Heart left ventricle (tissue), 16 donors: Measurements from ENCODE around the gene ELANE. TPM values are rescaled to one million over a fixed set of nuclear protein-coding genes. Genes with fewer than 3 reads are reported as not detected.

Experiments used
- ATAC-seq, 4 donors: fragments of 200-7000 bp; cut with Tn5 transposase; one replicate each; pipeline ENCODE4 v1.9.1; 2020 to 2022; ENCODE audit warnings: moderate library complexity in 4 of 4, mild to moderate bottlenecking in 3 of 4, moderate number of reproducible peaks in 1 of 4
- DNase-seq, 5 donors: peaks; one replicate each; pipeline ENCODE4 v3.0.0-alpha.2; 2020
- H3K27ac ChIP-seq, 12 donors: fragments of 200-600 bp; sonication (generic) in 4 of 12; one replicate each; pipeline versions ENCODE4 v1.5.0 to v1.8.0; 2016 to 2022; ENCODE audit warnings: mild to moderate bottlenecking in 2 of 12
- H3K27me3 ChIP-seq, 9 donors: fragments of 200-600 bp; sonication (generic) in 2 of 9; one replicate each; pipeline versions ENCODE4 v1.5.1 to v1.8.0; 2016 to 2022; ENCODE audit warnings: mild to moderate bottlenecking in 3 of 9
- H3K36me3 ChIP-seq, 9 donors: fragments of 200-600 bp; sonication (generic) in 2 of 9; one replicate each; pipeline versions ENCODE4 v1.5.0 to v1.8.0; 2018 to 2022; ENCODE audit warnings: mild to moderate bottlenecking in 2 of 9
- H3K4me1 ChIP-seq, 12 donors: fragments of 200-600 bp; sonication (generic) in 4 of 12; one replicate each; pipeline versions ENCODE4 v1.5.0 to v1.8.0; 2016 to 2022; ENCODE audit warnings: mild to moderate bottlenecking in 3 of 12
- H3K4me3 ChIP-seq, 12 donors: fragments of 200-600 bp; sonication (generic) in 4 of 12; one replicate each; pipeline versions ENCODE4 v1.5.0 to v1.8.0; 2017 to 2022; ENCODE audit warnings: mild to moderate bottlenecking in 9 of 12, moderate library complexity in 4 of 12
- H3K9me3 ChIP-seq, 12 donors: fragments of 200-600 bp; sonication (generic) in 4 of 12; one replicate each; pipeline versions ENCODE4 v1.5.0 to v1.8.0; 2016 to 2022; ENCODE audit warnings: mild to moderate bottlenecking in 1 of 12
- CTCF ChIP-seq, 12 donors: fragments of 200-600 bp; sonication (generic) in 4 of 12; IDR thresholded peaks; one replicate each; pipeline versions ENCODE4 v1.5.0 to v1.8.0; 2018 to 2022; ENCODE audit warnings: antibody characterized with exemption in 12 of 12, mild to moderate bottlenecking in 5 of 12
- POLR2A ChIP-seq, 2 donors: fragments of 450-650 bp; IDR thresholded peaks; one replicate each; pipeline ENCODE4 v1.6.1; 2017; ENCODE audit warnings: antibody characterized with exemption in 2 of 2, mild to moderate bottlenecking in 2 of 2, moderate library complexity in 2 of 2
- WGBS, 4 donors: extraction: QIAGEN DNeasy Blood & Tissue Kit in 2 of 4; methylation state at CpG; one replicate each; pipeline versions ENCODE4 v1.1.5 to v1.1.7; 2013 to 2018; 5-methylcytosine and 5-hydroxymethylcytosine counted together
- intact Hi-C, 10 donors: fragments of 100-400 bp; cut with DNase I; formaldehyde crosslinking; loops; one replicate each; pipeline versions ENCODE4 v1.11.1 to v1.14.2; 2022
- polyA plus RNA-seq, 2 donors: library from polyadenylated mRNA; stranded (reverse); fragments of 200-250 nt; gene quantifications; one replicate each; pipeline ENCODE4 v1.2.3, GENCODE V29; 2013
- total RNA-seq, 9 donors: library from RNA; depleted of rRNA in 2 of 9; stranded (reverse); fragments of >200 nt in 2 of 9; fragmentation: NEBNext Ultra II Directional in 3 of 9; extraction: Animal tissue kit (Norgen Biotek cat#: 25700) in 3 of 9; gene quantifications; one replicate each; pipeline versions ENCODE4 v1.1.0 to v1.2.4, GENCODE V29; 2016 to 2023
- donor health status: ischemic (EF 13 %, LVEDD 7.1; RV severe dilation, severe dysfunction).
- donor health status: healthy with polysubstance abuse.
- donor health status: DM: no; HTN: yes; CAD: no.
- donor health status: DM: no; HTN: no; CAD: no.
- donor health status: ischemic (EF 25% LVEDD 6.9; RV normal size, moderate dysfunction).
- donor health status: ischemic (EF 25% LVEDD 5.7; RV mildly dilated, moderate dysfunction).
- donor health status: healthy.
- donor health status: DM: yes; HTN: yes; CAD: no.
- donor health status: ischemic (EF 35%, LVEDD 5.7; RV mildly dilated, moderate dysfunction).
- donor health status: nonischemic (EF 11% LVEDD 7.7; RV severe dilation, severe dysfunction).
- donor health status: DM: yes; HTN: yes; CAD: no.
- donor health status: PGD.
- donor health status: ischemic (EF 29% LVEDD 5.4; RV normal size, mild dysfunction).
- donor health status: nonischemic (EF 23%, LVEDD 6.1; RV moderate dilation, normal function).

The ELANE gene
- total and polyA plus RNA-seq, 11 donors: 0.42 to 1.8 (median 1.2) TPM; not detected in 5

DNA sequence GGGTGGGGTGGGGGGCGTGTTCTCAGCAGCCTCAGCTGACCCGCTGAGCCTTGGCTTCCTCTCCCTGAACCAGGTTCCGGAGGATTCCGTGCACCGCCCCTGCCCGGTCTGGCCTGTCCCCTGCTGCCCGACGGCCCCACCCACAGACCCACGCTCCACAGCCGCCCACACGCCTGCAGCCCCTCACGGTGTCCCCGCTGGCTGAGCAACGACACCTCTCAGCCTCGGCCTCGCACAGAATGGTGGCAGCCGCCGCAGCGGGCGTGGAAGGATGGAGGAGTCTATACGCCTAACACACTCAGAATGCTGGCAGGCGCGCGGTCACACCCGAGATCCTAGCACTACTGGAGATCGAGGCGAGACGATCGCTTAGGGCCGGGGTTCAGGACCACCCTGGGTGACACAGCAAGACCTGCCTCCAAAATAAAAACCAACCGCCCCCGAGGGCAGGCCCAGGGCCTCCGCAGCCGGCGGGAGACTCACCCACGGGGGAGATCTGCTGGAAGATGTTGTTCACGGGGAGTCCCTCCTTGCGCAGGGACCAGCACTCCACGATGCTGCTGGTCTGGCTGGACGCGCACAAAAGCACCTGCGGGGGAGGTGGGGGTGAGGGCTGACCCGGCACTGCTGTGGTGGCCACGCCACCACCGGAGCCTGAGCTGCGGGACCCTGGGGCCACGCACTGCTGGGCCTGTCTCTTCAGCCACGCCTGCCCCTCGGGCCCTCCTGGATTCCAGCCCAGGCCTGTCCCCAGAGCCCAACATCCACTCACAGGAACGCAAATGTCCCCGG, 32.5 kb downstream of the ELANE start:
- intact Hi-C loops: no loop called here
- H3K9me3 ChIP-seq: no peaks in the 10 kb centered on the region
- 91 to 95% (median 93%) methylated on average over 37 to 51 of the region's 51 CpGs for WGBS, 4 donors
- peaks cover 0 to 94% (median 80%) of the 10 kb centered on the region in 9 donors for H3K36me3 ChIP-seq
- no peak for TF ChIP-seq CTCF (IDR thresholded peaks at IDR 0.05)
- no peak for TF ChIP-seq POLR2A (IDR thresholded peaks at IDR 0.05)
- no peaks in the 10 kb centered on the region for H3K4me1 ChIP-seq
- H3K27me3 ChIP-seq: no peaks in the 10 kb centered on the region
- DNase-seq (no peak), ATAC-seq (no peak)
- no peak overlapping the region for H3K4me3 ChIP-seq
- no peak overlapping the region for H3K27ac ChIP-seq

GRCh38 chr19:885536-886224, 33.6 kb downstream of the ELANE start:
- DNase-seq (no peak), ATAC-seq (no peak)
- H3K27me3 ChIP-seq: no peaks in the 10 kb centered on the region
- H3K4me1 ChIP-seq: no peaks in the 10 kb centered on the region
- TF ChIP-seq POLR2A (IDR thresholded peaks at IDR 0.05) (no peak), CTCF (IDR thresholded peaks at IDR 0.05) (no peak)
- WGBS, 4 donors: 96 to 98% (median 96%) methylated on average over 39 to 64 of the region's 64 CpGs
- no peak overlapping the region for H3K4me3 ChIP-seq
- intact Hi-C loops: no loop called here
- no peak overlapping the region for H3K27ac ChIP-seq
- H3K36me3 ChIP-seq: peaks cover 0 to 94% (median 78%) of the 10 kb centered on the region in 9 donors
- H3K9me3 ChIP-seq: no peaks in the 10 kb centered on the region

DNA sequence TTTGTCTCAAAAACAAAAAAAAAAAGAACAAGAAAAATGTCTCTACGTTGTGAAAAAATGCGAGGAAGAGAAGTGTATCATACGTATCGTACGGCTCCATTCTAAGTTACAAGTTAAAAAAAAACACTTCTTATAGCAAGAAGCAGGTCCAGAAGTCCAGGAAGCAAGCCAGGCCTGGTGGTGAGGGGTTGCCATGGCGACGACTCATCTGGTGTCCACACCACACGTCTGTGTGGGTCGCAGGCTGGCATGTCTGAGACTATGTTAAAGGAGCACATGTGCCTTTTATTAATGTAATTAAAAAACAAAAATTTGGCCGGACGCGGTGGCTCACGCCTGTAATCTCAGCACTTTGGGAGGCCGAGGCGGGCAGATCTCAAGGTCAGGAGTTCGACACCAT, 35.0 kb downstream of the ELANE start:
- TF ChIP-seq CTCF (IDR thresholded peaks at IDR 0.05) (no peak), POLR2A (IDR thresholded peaks at IDR 0.05) (no peak)
- peaks cover 0 to 8% (median 2%) of the 10 kb centered on the region in 12 donors for H3K4me1 ChIP-seq
- H3K27ac ChIP-seq: no peak overlapping the region
- intact Hi-C loops: no loop called here
- H3K4me3 ChIP-seq: no peak overlapping the region
- no peaks in the 10 kb centered on the region for H3K27me3 ChIP-seq
- peaks cover 0 to 82% (median 64%) of the 10 kb centered on the region in 9 donors for H3K36me3 ChIP-seq
- ATAC-seq (no peak), DNase-seq (no peak)
- H3K9me3 ChIP-seq: no peaks in the 10 kb centered on the region
- WGBS, 4 donors: 83 to 86% (median 84%) methylated on average over 16 of the region's 16 CpGs

- H3K36me3 ChIP-seq: peaks cover 0 to 77% (median 59%) of the 10 kb centered on the region in 9 donors
Measured at GRCh38 chr19:887599-887998, 35.5 kb downstream of the ELANE start.

More at GRCh38 chr19:887599-887998, 35.5 kb downstream of the ELANE start:
- ATAC-seq (no peak), DNase-seq (no peak)
- intact Hi-C loops: no loop called here
- Histone ChIP-seq H3K27me3 (no peaks in the 10 kb centered on the region), H3K4me3 (no peak overlapping the region), H3K4me1 (peaks cover 0 to 10% (median 4%) of the 10 kb centered on the region in 12 donors), H3K27ac (no peak overlapping the region), H3K9me3 (no peaks in the 10 kb centered on the region)
- 91 to 97% (median 95%) methylated on average over 10 of the region's 10 CpGs for WGBS, 4 donors
- no peak for TF ChIP-seq CTCF (IDR thresholded peaks at IDR 0.05)
